Esophagus muscularis mucosa (tissue), 4 donors: ENCODE data around the gene SMO.

ENCODE experiments used
- EP300 ChIP-seq: sonication (generic); formaldehyde crosslinking; IDR thresholded peaks from one replicate; pipeline ENCODE4 v1.6.1; 2017; ENCODE audit warnings: antibody characterized with exemption
- POLR2A ChIP-seq: fragments of 450-650 bp; IDR thresholded peaks from one replicate; pipeline ENCODE4 v1.6.1; 2017; ENCODE audit warnings: antibody characterized with exemption, moderate library complexity, mild to moderate bottlenecking, low read depth
- POLR2AphosphoS5 ChIP-seq, 2 donors: sonication (generic); formaldehyde crosslinking; IDR thresholded peaks; one replicate each; pipeline ENCODE4 v1.6.1; 2017; ENCODE audit warnings: antibody characterized with exemption in 2 of 2
- TF ChIP-seq, protein P1 (sequence below), 3 experiments: fragments of 200-600 bp in 2 of 3; fragments of 450-650 bp in 1 of 3; sonication (generic) in 2 of 3; IDR thresholded peaks; one replicate each; pipeline ENCODE4 v1.5.1; 2017 to 2019; ENCODE audit warnings: antibody characterized with exemption in 3 of 3, mild to moderate bottlenecking in 2 of 3, moderate library complexity in 1 of 3

DNA sequence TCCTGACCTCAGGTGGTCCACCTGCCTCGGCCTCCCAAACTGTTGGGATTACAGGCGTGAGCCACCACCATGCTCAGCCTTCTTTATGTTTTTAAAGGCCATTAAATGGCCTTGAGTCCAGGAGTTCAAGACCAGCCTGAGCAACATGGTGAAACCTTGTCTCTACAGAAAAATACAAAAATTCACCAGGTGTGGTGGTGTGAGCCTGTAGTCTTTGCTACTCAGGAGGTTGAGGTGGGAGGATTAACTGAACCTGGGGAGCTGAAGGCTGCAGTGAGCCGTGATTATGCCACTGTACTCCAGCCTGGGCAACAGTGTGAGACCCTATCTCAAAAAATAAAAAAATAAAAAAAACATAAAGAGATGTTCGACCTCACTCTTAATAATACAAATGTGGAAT, 11.0 kb downstream of the SMO start:
- TF ChIP-seq, protein P1, sequence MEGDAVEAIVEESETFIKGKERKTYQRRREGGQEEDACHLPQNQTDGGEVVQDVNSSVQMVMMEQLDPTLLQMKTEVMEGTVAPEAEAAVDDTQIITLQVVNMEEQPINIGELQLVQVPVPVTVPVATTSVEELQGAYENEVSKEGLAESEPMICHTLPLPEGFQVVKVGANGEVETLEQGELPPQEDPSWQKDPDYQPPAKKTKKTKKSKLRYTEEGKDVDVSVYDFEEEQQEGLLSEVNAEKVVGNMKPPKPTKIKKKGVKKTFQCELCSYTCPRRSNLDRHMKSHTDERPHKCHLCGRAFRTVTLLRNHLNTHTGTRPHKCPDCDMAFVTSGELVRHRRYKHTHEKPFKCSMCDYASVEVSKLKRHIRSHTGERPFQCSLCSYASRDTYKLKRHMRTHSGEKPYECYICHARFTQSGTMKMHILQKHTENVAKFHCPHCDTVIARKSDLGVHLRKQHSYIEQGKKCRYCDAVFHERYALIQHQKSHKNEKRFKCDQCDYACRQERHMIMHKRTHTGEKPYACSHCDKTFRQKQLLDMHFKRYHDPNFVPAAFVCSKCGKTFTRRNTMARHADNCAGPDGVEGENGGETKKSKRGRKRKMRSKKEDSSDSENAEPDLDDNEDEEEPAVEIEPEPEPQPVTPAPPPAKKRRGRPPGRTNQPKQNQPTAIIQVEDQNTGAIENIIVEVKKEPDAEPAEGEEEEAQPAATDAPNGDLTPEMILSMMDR (IDR thresholded peaks at IDR 0.05) = no peak
- TF ChIP-seq POLR2A (no peak), EP300 (no peak), POLR2AphosphoS5 (IDR thresholded peaks at IDR 0.05) (no peak)
